SW 1271 (cell line): ENCODE results near the gene ILK.

Source experiments
- DNase-seq, 2 experiments: peaks; one replicate each; lab custom pipeline; 2025; lab: John Stamatoyannopoulos, UW

ILK gene

DNA sequence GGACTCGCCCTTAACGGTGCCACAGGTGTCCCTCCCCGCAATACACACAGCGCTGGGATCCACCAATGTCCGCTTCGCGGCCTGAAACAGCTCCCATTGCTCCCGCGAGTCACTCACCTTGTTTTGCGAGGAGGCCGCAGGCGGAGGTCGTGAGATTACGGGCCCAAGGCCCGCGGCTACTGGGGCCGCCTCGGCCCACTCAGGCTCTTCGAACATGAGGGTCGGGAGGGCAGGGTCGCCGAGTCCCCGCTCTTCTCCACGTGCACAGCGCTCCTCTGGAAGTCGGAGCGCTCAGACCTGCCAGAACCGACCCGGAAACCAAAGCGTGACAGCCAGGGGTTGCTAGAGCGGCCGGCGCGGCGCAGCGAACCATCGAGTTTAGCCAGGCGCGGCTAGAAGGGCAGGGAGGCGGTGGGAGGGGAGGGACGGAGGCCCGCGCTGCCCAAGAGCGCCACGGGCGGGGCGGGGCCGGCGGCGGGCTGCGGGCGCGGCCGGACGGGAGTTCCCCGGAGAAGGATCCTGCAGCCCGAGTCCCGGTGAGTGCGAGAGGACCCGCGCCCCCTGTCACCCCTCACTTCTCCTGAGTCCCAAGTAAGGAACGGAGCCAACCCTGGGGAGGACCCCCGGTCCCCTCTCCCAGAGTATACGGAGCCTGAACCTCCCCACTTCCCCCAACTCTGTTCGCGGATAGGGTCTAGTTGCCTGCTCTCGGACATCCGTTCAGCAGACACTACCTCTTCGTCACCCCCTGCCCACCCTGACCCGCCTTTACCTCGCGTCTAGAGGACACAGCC, at the start of gene ILK, which contains the start of gene RRP8:
Gene ILK, plus strand, starts transcription at position 488 of the 794 bp plus-strand sequence. CDS start 498 bp downstream, outside the sequence.
Gene RRP8, minus strand, starts transcription at position 330 of the 794 bp plus-strand sequence. Its CDS starts 114 bp downstream, at position 216.
- peak; percentile 74 to 85 for DNase-seq

DNA sequence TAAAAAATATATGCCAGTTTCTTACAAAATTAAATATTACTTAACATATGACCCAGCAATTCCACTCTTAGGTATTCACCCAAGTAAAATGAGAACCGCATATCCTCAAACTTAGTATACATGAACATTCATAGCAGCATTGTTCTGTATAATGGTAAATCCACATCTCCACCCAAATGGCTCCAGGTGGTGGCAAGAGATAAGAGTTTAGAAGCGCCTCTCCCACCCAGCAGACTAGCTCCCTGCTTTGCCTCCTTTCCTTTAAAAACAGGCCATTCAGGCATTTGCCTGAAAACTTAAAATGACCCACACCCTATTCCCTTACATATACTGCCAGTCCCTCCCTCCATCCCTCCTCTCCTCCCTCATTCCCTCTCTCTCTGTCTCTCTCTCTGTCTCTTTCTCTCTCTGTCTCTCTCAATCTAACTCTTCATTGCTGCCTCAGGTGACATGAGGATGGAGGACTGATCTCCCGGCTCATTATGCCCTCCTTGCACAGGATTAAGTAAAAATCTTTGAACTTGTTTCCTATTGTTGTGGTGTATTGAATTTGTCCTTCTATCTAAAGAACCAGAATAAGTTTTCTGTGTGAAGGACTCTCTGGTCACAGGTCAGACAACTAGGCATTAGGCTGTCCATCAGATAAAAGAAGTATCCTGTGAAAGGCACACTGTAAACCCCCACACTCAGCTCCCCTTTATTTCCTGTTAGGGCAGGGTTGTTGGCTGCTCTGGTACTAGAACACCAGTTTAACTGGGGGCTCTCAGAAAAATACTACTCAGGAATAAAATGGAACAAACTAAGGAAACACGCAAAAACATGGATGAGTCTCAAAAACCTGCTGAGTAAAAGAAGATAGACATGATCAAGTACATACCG, 48.5 kb upstream of the ILK start:
- DNase-seq = no peak

DNA sequence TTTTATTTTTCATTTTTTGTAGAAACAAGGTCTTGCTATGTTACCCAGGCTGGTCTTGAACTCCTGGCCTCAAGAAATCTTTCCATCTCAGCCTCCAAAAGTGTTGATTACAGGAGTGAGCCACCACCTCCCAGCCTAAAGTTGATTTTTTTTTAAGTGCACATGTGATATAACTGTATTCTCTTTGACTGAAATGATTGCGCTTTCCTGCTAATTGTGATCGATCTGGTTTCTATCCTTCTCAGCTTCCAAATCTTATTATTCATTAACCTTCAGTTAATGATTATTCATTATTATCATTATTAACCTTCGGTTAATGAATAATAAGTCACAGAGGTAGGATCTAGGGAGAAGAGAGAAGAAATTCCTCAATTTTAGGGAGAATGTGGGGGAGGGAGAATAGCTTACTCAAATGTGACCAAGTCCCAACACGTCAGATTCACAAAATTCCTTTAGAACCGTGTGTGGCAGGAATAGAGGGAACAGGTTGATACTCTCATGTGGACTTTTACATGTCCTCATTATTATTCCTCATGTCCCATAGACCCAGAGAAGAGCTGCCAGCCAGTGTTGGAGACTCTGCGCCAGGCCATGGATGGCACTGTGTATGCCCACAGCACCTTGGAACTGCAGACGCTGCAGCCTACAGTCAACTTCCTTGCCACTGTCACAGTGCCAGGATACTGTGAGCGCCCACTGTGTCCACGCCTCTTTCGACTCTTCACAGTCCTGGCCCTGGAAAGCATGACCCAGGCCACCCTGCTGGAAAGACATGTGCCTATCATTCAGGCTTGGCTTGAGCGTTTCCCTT, 47.2 kb upstream of the ILK start:
- DNase-seq = no peak

DNA sequence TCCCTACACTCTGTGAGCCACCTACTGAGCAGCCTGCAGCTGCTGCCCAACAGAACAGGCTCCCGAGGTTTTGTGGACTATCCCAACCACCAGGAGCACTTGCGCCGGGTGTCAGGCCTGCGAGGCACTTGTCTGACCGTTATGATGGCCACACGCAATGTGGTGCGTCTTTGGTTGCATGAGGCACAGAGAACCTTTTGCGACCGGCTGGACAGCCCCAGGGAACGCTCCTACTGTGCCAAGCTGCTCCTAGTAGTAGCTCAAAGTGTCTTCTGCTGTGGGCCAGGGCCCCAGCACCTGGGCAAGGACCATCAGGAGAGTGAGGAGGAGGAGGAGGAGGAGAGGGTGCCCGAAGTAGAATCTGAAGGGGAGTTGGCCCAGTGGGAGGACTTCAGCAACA, 46.5 kb upstream of the ILK start:
- DNase-seq = no peak

DNA sequence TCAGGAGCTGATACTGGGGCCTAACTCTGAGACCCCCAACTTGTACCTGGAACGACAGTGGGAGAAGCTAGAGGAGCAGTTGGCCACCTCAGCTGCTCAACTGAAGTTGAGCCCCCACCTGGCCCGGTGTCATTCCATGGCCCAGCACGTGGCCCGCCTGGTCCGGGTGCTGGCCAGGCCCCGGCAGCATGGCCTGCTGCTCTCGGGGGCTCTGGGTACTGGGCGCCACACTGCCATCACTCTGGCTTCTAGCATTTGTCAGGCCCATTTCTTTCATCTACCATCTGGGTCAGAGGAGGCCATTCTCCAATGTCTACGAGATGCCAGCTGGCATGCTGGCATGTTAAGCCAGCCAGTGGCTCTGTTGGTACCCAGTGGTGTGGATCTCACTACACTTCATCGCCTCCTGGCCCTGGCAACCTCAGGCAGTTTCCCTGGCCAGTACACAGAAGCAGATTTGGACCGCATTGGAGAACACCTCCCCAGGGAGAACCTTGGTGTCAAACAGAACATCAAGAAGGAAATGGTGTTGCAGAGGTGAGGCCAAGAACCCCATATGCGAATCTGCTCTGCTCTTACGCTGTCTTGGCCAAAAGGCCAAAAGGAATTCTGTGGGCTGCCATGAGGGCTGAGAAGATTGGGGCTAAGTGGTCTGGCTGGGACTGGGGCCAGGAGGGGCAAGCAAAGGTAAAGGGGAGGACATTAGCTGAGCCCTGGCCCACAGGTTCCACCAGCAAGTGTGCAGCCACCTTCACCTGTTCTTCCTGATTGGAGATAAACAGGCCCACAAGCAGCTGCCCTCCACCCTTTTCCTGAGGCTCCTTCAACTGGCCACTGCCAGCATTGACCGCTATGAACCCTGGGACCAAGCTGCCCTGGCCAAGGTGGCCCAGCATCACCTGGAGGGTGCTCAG, 45.6 kb upstream of the ILK start:
- no peak for DNase-seq

DNA sequence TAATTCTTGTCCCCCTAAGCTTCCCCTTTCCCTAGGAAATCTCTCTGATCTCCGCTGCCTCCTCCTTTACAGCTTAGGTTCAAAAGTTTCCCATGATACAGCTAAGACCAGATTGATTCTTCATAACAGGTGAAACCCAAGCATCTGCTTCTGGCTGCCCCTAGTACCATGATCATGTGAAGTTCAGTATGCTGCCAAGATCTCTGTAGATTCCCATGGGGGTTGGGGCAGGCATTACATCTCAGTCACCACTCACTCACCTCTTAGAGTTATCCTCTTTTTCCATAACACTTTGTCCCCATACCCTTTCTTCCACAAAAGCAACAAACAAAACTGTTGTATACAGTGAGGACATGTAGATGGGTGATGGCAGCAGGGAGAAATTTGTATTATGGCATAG, 44.2 kb upstream of the ILK start:
- no peak for DNase-seq

DNA sequence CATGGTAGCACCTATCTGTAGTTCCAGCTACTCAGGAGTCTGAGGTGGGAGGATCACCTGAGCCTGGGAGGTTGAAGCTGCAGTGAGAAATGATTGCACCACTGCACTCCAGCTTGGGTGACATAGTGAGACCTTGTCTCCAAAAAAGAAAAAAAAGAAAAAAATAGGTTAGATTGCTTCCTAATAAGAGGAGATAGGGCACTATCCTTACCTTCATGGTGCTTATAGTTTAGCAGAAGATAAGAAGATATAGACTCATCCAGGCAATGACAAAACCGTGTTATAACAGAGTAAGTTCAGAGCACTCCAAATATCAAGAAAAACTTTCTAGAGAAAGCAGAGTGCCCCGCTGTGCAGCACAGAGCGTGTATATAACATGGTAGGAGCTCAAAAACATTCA, 42.3 kb upstream of the ILK start:
- no peak for DNase-seq

DNA sequence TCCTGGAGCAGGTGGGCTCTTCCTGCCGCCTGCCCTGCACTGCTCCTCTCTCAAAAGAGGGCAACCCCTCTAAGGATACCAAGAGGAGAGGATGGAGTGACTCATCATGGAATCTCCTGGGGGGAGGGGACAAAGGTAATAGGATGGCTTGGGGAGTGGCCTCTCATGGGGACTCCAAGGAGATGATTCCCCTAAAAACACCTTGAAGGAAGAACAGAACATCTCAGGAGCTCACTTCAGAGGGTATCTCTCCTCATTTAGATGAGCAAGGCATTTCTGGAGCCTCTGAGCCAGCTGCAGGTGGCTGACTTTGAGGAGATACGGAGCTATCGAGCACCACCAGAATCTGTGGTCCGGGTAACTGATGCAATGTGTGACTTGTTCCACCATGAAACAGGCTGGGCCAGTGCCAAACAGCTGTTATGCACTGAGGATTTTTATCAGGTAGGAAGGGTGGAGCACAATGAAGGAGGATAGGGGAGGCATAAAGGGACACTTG, 40.4 kb upstream of the ILK start:
- no peak for DNase-seq

DNA sequence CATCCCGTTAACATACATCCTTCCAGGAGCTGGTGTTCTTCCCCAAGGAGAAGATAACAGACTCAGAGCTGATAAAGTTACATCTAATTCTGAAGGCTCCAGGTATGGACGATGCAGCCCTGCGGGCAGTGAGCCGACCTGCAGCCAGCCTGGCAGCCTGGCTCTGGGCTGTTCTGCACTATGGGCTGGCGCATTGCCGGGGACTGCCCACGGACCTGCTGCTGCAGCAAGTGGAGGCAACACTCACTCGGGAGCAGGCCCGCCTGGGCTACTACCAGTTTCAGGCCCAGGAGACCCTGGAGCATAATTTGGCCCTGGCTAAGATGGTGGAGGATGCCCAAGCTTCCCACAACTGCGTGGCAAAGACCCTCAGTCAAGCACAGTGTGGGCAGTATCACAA, 39.9 kb upstream of the ILK start:
- no peak for DNase-seq

DNA sequence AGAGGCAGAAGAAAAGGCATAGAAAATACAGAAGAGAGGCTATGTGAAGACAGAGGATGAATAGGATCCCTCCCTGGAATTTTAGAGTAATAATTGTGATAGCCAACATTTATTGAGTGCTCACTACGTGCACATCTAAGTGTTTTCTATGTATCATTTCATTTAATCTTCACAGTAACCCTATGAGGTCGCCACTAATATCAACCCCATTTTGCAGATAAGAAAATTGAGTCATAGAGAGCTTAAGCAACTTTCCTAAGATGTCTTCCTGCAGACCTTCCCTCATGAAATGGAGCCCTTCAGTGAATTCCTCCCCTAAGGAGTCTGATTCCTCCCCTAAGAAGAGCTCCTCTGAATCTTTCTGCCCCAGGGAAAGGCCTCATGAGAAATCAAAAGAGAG, 38.2 kb upstream of the ILK start:
- DNase-seq = no peak

DNA sequence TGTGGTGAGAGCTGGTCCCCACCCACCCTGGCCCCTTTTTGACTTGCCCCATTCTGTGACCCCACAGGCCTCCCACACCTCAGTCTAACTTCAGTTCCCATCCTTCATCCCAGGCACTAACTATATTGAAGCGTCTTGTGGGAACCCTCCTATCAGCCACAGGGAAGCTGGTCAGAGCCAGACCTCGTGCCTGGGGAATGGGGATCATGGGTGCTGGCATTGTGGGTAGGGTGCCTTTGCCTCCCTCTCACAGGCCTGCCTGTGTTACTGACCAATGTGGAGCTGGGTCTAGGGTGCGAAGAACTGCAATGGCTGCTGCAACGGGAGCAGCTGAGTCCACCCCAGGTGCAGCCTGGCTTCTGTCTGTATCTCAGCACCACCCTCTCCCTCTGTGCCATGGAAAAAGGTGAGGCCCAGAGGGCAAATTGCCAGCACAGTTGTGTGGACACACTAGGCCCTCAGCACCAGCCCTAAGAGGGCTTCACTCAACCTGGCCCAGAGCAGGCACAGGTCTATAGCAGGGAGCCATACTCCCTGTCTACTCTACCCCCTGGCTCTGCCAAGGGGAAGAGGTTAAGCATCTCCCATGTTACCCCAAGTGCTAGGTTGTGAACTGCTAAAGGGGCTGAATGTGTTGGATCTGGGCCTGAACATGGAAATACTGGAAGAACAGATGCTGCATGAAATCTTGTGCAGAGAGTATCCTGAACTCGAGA, 37.4 kb upstream of the ILK start:
- no peak for DNase-seq

DNA sequence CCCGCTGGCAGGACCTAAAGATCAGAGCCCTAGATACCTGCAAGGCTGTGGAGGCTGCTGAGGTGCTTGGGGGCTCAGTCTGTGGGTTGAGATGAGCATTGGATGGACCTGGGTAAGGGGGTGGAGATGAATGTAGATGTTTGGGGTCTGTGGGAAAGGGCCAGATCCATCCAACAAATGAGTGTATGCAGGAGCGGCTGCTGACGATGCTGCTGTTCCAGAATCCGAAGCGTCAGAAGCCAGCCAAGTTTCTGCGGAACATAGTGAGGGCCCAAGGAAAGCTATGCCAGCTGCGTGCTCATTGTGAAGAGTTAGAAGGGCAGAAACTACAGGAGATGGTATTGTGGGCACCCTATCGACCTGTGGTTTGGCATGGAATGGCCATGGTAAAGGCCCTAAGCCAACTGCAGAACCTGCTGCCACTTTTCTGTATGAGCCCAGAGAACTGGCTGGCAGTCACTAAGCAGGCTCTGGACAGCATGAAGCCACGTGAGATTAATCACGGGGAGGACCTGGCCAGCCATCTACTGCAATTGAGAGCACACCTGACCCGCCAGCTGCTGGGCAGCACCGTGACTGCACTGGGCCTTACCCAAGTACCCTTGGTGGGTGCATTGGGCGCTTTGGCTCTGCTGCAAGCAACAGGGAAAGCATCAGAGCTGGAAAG, 36.7 kb upstream of the ILK start:
- DNase-seq = no peak

DNA sequence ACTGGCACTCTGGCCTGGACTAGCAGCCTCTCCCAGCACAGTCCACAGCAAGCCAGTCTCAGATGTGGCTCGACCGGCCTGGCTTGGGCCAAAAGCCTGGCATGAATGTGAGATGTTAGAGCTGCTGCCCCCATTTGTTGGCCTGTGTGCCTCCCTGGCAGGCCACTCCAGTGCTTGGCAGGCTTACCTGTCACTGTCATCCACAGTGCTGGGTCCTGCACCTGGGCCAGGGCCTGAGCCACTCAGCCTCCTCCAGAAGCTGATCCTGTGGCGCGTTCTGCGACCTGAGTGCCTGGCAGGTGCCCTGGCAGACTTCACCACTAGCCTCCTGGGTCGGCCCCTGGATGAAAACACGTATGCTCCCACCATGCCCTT, 36.2 kb upstream of the ILK start:
- DNase-seq = no peak

DNA sequence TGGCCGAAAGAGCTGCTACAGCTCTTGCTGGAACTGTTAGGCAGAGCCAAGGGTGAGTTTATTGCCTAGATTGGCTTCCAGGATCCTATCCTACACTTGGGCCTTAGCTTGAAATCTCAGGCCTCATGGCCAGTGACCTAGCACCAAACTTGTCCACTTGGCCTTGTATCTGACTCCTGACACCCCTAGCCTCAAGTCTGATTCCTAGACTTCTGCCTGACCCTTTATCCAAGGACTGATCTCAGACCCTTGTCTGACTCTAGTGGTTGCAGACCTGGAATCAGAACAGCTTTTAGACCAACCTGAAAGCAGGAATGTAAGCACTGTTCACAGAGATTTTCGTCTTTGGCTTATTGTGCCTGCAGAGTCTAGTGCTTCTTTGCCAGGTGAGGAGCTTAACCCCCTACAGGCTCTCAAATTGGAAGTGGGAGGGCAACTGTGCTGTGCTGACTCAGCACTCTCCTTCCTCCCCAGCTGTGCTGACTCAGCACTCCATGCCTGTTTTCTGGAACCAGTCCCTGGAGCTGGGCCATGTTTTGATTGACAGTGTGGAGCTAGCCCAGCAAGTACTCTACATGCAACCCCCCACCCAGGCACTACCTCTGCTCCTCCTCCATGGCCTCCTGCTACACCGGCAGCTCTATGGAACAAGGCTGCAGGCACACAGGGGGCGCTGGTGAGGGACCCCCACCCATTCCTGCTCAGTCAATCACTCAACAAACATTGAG, 35.2 kb upstream of the ILK start:
- no peak for DNase-seq

DNA sequence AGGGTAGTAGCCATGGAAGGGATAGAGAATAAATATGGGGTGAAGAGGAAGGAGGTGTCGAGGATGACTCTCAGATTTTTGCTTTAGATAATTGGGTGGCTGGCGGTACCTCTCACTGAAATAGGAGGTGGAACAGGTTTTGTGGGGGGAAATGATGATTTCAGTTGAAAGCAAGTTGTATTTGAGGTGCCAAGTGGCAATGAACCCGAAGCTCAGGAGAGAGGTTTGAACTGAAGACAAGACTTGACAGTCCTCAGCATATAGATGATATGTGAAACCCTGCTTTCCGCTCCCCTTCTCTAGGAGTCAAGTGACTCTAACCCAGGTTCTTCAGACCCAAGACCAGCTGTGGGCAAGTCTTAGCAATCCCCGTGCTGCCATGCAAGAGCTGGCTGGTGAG, 33.9 kb upstream of the ILK start:
- DNase-seq = no peak

DNA sequence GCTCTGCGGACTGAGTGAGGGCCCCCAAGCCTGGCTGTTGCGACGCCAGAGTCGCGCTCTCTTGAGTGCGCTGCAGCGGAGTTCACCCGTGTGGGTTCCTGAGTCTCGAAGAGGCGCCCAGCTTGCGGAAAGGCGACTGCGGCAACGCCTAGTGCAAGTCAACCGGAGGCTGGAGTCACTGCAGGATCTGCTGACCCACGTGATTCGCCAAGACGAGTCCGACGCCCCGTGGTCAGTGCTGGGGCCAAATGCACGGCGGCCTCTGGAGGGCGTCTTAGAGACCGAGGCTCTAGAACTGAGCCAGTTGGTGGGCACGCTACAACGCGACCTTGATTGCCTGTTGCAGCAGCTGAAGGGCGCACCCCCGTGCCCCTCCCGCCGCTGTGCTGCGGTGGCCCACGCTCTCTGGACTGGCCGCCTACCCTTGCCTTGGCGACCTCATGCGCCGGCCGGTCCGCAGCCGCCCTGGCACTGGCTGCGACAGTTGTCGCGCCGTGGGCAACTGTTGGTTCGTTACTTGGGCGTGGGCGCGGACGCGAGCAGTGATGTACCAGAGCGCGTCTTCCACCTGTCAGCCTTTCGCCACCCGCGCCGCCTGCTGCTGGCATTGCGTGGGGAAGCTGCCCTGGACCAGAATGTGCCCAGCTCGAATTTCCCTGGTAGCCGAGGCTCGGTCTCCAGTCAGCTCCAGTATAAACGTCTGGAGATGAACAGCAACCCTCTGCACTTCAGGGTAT, 32.7 kb upstream of the ILK start:
- no peak for DNase-seq

DNA sequence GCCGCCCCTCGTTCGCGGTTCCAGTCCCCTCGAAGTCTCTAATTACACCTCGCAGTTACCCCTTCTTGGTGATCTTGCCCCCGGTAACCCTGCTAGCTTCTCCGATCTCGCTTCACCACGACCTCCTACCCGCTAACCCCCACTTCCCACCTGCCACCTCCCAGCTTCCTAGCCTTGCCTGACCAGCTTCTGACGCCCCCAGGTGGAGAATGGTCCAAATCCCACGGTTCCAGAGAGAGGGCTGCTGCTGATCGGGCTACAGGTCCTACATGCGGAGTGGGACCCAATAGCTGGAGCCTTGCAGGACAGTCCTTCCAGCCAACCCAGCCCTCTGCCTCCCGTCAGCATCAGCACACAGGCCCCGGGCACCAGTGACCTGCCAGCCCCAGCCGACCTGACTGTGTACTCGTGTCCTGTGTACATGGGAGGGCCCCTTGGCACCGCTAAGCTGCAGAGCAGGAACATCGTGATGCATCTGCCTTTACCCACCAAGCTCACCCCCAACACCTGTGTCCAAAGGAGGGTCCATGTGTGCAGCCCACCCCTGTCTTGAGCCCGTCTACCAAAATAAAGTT, 32.1 kb upstream of the ILK start:
- DNase-seq = no peak

DNA sequence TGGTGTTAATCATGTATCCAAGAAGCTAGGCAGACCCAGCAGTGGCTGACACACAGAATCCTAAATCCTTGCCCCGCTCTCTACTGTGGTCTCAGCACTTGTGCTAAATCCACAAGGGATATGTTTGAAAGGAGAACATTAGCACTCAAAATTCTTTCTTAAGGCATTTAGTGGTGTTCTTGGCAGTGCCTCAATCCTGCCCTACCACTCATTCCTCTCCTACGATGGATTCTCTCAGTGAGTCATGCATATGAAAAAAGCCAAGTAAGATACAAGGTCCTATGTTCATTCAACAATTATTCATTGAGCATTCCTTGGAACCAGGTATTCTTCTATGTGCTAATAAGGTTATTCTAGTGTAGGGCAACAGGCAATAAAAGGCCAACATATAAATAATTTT, 31.4 kb upstream of the ILK start:
- no peak for DNase-seq
